H54 (cell line): ENCODE results near the gene SPINK4.

Experiments used
- DNase-seq: peaks from one replicate; pipeline ENCODE4 v3.0.0; 2011; ENCODE audit warnings: low spot score, mixed read lengths; ENCODE audit not compliant: insufficient read length
- FAIRE-seq: peaks from 3 replicates; lab custom pipeline; 2011; peaks lifted over from hg19 to GRCh38; lab: Jason Lieb, UNC
- POLR2A ChIP-seq: IDR thresholded peaks from 2 replicates; pipeline ENCODE4 v1.6.1; 2011; ENCODE audit warnings: low read depth, mild to moderate bottlenecking, low read length

SPINK4 gene

DNA sequence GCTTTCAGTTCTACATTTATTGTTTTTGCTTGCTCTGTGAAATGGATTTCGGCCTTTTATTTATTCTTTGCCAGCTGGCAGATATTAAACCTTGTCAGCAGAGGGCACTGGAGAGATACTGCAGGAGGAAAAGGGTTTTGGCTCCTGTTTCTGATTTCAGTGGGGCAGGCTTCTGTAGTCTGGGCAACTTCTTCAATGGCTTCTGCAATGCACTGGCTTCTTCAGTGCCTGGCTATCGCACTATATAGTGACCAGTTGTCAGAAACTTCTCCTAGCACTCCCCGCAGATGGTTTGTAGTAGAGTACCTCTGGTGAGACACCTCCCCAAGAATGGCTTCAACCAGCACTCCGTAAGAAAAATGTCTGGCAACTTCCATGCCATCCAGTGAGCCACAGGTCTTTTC, 47.1 kb downstream of the SPINK4 start:
- DNase-seq: peak; percentile 37
- TF ChIP-seq POLR2A: no peak
- FAIRE-seq: no peak

DNA sequence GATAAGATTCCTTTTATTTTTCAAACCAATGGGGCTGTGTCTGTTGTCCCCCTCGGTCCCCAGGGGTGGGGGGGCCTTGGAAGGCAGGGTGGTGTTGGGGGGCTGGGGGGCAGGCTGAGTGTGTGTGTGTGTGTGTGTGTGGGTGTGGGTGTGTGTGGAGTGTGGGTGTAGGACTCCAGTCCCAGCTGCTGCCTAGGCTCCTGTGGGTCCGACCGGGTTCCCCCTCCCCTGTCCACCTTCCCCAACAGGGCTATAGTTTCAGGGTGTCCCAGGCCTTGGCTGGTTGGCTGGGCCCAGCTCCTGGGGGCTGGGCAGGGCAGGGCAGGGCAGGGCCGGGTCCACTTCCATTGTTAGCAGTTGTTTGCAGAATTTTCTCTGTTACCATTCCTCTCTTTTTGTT, 48.3 kb downstream of the SPINK4 start:
- FAIRE-seq (no peak), DNase-seq (no peak)
- no peak for TF ChIP-seq POLR2A

DNA sequence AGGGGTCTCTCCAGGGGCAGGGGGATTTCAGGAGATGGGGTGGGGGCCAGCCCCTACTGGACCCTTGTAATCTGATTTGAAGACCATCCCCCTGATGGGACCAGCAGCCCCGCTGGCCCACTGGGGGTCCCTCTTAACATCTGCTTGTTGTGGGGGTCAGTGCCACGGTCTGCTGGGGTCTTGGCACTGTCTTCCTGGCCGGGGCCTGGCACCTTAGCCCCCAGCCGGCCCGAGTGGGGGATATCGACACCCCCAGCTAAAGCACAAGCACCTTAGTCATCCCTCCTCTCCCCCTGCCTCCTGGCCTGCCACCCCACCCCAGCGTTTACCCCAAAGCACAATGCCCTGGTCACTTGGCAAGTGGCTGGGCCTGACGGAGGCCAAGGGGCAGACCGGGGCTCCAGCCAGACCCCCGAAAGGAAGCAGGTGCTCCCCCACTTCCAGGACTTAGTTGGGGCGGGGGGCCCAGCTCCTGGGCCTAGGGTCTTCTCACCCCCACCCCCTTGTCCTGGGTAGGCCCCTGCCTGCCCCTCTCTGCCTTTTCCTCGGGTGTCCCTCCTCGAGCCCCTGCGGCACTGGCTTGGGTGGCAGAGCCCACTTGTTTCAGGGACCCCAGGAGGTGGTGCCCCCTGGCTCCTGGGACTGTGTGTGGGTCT, 49.0 kb downstream of the SPINK4 start:
- no peak for TF ChIP-seq POLR2A

DNA sequence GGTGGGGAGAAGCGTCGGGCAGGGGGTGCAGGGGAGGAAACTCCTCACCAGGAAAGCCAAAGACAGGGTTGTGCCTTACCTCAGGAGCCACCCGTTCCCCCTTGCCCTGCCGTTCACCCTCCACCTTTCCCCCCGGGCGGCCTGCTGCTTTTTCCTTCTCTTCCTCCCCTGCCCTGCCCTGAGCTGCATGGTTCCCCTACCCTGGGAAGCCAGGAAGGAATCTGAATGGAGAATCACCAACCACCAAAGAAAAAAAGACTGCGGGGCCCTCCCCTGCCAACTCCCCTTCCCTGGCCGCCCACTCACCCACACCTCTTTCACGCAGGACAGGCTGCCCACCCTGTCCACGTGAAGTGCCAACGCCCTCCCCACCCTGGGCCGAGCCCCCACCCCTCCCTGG, 49.5 kb downstream of the SPINK4 start:
- DNase-seq: no peak
- no peak for FAIRE-seq
- no peak for TF ChIP-seq POLR2A

More for the DNA sequence above, 49.0 kb downstream of the SPINK4 start:
- FAIRE-seq (no peak), DNase-seq (no peak)

DNA sequence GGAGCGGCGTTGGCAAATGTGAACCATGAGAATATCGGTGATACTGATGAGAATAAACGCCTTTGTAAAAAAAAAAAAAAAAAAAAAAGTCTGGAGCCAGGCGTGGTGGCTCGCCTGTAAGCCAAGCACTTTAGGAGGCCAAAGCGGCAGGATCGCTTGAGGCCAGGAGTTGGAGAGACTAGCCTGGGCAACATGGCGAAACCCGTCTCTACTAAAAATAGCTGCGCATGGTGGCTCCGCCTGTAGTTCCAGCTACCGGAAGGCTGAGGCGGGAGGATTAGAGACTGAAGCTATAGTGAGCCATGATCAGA, 49.9 kb downstream of the SPINK4 start:
- DNase-seq (no peak), FAIRE-seq (no peak)
- no peak for TF ChIP-seq POLR2A

DNA sequence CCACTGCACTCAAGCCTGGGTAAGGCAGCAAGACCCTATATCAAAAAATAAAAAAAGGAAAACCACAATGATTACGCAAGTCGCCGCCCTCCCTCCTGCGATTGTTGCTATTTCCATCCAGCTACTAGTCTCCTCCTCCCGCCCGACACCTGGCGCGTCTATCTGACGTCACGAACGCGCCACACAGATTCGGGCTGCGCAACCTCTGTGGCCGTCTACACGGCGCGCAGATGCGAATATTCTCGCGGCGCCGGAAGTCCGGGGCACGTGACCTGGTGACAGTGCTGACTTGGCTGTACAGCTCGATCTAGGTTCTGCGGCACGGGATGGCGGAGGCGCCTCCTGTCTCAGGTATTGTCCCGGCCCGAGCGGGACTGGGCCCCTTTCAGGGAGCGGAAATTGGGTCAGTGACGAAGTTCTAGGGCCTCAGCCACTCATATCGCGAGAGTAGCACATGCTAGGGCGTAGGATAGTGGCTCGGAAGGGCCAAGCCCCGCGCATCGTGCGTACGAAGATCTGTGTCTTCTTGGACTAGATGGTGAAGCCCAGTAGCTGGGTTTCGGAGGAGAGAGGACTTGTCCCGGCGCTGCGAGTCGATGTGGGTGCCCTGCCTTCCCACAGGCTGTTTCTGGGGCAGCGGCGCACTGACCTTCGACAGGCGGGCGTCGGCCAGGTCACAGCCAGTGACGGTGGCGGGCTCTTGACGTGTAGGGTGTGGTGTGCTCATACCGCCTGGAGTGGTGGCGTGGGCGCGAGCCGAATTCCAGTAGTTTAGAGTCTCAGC, 50.5 kb downstream of the SPINK4 start, which contains the start of gene NFX1:
TSS of gene NFX1 (plus strand) at position 270 of the 784 bp plus-strand sequence. CDS start at position 327, 57 bp downstream.
- FAIRE-seq: peak; percentile 67
- peak; percentile 81 for TF ChIP-seq POLR2A
- DNase-seq: peak; percentile 66

DNA sequence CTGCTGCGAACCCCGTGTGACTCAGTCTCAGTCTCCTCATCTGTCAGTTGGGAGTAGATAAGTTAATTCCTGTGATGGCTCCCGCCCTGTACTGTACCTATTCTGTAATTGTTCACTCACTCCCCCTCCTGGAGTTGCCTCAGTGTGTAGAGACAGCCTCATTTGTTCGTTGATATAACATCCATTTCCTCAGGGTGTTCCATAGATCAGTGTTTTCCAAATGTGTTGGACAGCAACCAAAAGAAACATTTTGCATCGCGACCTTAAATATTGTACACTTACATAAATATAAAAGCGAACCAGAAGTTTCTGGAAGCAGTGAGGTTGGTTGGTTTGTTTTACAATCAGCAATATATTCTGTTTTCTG, 51.0 kb downstream of the SPINK4 start:
- DNase-seq: no peak
- TF ChIP-seq POLR2A: no peak
- FAIRE-seq: no peak

DNA sequence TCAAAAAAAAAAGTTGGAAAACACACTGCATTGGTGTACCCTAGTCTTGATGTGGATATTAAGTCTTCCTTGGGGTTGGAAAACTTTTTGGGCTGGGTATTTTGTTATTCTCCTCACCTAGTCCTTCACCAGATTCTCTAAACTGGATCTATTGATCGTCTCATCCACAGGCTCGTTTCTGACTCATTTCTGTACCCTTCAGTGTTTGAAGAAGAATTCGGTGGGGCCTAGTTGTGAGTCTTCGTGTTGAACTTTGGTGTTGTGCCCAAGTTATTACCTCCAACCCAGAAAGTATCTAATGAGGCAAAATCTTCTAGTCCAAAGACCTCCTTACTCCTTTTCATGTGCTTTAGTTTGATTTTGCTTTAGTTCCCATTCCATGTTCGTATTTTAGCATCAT, 51.9 kb downstream of the SPINK4 start:
- no peak for DNase-seq
- FAIRE-seq: no peak
- TF ChIP-seq POLR2A: no peak

DNA sequence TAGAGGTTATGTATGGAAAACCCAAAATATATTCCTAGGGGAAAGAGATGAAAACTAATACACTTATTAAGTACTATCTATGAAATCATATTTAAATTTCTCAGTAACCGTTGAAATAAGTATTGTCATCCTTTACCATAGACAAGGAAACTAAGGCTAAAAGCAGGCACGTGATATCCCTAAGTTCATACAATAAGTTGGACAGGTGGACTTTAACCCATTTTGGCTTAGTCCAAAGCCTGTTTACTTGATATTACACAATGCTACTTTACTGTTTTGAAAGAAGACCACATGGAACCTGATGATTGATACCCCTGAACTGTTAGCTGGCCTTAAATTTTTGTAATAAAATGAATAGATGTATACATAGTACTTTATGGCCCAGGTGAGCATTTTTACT, 53.8 kb downstream of the SPINK4 start:
- FAIRE-seq (no peak), DNase-seq (no peak)
- no peak for TF ChIP-seq POLR2A

DNA sequence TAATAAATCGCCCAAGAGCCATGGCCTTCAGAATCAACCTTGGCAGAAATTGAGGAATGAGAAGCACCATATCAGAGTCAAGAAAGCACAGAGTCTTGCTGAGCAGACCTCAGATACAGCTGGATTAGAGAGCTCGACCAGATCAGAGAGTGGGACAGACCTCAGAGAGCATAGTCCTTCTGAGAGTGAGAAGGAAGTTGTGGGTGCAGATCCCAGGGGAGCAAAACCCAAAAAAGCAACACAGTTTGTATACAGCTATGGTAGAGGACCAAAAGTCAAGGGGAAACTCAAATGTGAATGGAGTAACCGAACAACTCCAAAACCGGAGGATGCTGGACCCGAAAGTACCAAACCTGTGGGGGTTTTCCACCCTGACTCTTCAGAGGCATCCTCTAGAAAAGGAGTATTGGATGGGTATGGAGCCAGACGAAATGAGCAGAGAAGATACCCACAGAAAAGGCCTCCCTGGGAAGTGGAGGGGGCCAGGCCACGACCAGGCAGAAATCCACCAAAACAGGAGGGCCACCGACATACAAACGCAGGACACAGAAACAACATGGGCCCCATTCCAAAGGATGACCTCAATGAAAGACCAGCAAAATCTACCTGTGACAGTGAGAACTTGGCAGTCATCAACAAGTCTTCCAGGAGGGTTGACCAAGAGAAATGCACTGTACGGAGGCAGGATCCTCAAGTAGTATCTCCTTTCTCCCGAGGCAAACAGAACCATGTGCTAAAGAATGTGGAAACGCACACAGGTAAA, 54.9 kb downstream of the SPINK4 start:
- DNase-seq (no peak), FAIRE-seq (no peak)
- no peak for TF ChIP-seq POLR2A

DNA sequence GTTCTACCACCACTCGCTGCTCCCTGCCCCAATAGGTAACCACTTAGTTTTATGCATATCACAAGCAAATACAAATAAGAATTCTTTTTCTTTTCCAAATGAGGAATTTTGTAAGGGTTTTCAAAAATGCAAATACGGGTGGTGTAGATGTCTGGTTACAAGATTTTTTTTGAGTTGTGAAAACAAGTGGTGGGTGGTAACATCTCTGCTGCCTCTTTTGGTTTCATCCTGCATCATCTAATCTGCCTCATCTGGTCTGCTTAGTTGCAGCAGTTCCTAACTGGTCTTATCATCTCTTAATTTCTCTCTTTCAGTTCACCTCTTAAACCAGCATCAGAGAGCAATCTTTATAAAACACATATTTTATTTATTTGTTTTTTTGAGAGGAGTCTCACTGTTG, 55.6 kb downstream of the SPINK4 start:
- no peak for DNase-seq
- no peak for TF ChIP-seq POLR2A
- FAIRE-seq: no peak

DNA sequence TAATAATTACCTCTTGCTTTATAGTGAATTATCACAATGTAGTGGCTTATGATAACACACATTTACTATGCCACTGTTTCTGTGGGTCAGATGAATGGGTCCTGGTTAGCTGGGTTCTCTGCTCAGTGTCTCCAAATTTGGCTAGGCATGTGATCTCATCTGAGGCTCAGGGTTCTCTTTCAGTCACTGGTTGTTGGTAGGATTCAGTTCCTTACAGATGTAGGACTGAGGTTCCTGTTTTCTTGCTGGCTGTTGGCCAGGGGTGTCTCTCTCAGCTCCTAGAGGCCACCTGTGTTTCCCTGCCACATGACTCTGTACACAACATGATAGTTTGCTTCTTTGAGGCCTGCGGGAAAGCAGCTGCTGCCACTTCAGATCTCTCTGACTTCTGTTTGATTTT, 57.5 kb downstream of the SPINK4 start:
- TF ChIP-seq POLR2A: no peak
- no peak for DNase-seq
- no peak for FAIRE-seq
